GM12892 (cell line): Measurements from ENCODE around the gene ARHGAP15.

ENCODE experiments used
- POLR2A ChIP-seq: IDR thresholded peaks from 2 replicates; pipeline ENCODE4 v1.6.1; 2011; ENCODE audit warnings: low read depth, low read length, control low read depth
- POLR2AphosphoS5 ChIP-seq: IDR thresholded peaks from 2 replicates; pipeline ENCODE4 v1.6.1; 2011; ENCODE audit warnings: low read depth, low read length, control low read depth
- TAF1 ChIP-seq: IDR thresholded peaks from 2 replicates; pipeline ENCODE4 v1.6.1; 2011; ENCODE audit warnings: low read depth, mild to moderate bottlenecking, control low read depth, low read length, borderline replicate concordance

DNA sequence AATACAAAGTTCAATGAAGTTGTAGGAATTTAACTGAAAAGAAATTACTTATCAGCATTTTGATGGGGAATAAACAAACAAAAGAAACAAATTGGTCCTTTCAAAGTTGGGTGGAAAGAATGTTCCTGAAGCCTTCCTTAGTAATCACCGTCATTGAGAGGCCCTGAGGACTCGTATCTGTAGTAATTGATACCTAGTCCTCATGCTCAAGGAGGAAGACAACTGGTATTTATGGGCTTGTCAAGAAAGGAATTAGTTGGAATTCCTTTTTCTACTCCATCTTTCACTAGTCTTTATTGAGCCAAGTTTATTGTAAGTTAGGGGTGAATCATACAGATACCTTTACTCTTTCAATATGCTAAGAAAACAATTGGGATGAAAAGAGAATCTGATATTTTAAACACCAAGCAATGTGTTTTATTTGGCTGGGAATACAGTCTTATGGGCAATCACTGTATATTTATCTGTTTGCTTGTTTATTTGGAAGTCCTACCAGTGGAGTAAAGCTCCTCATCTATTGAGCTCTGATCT is 324.8 kb downstream of the ARHGAP15 start:
- TF ChIP-seq POLR2A (no peak), POLR2AphosphoS5 (no peak), TAF1 (no peak)
